ENCODE data around the gene SMIM29. TPM values are rescaled to one million over a fixed set of nuclear protein-coding genes. Genes with fewer than 3 reads are reported as not detected.

SMIM29 gene
- total RNA-seq, 2 experiments from 2014 or later, result 22.0 to 23.9 TPM

DNA sequence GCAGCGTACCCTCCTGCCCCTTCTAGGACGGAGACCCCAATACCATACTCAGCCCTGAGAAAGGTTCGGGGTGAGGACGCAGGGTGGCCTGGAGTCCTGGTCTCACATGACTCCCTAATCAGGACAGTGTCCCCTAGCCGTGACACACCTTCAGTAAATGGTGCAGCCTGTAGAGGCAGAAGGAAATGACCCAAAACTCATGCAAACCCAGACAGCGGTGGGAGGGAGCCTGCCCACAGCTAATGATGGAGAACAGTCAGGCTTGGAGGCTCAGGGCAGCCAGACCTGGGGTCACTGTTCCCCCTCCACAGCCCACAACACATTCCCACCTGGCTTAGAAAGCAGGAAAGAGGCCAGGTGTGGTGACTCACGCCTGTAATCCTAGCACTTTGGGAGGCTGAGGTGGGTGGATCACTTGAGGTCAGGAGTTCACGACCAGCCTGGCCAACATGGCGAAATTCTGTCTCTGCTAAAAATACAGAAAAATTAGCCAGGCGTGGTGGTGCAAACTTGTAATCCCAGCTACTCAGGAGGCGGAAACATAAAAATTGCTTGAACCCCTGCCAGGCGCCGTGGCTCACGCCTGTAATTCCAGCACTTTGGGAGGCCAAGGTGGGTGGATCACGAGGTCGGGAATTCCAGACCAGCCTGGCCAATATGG lies 20.9 kb downstream of the SMIM29 start:
- no peak for ATAC-seq (ENCODE audit: poor library complexity)
- ChIA-PET POLR2A (interaction anchor here (2.4 kb wide), 1 partner anchor 9 kb away, joined by 10 read pairs; the partner anchor contains the start of gene HMGA1), CTCF (no interaction called here)
- no peak for DNase-seq
- no peaks in the 10 kb centered on the region for H3K27me3 ChIP-seq (ENCODE audit: control insufficient read depth in 1 of 2, insufficient read depth in 2 of 2, low read length in 2 of 2)
- peaks cover 20% of the 10 kb centered on the region for H3K4me1 ChIP-seq (ENCODE audit: insufficient read depth, low read length)
- H3K9me3 ChIP-seq (ENCODE audit: control insufficient read depth in 1 of 2, insufficient read depth in 1 of 2, low read length in 2 of 2), result no peaks in the 10 kb centered on the region
- Mint-ChIP-seq H3K27me3 (no peaks in the 10 kb centered on the region), H3K9me3 (no peaks in the 10 kb centered on the region), H3K4me3 (no peak overlapping the region), H3K27ac (no peak overlapping the region), H3K36me3 (ENCODE audit: low read depth) (no peaks in the 10 kb centered on the region), H3K4me1 (ENCODE audit: low read depth) (peaks cover 6% of the 10 kb centered on the region)
- intact Hi-C loops (cut with DNase I, micrococcal nuclease), result no loop called here
- H3K4me3 ChIP-seq (ENCODE audit: low read length), result no peak overlapping the region
- no peak overlapping the region for H3K27ac ChIP-seq (ENCODE audit: low read depth in 1 of 2, low read length in 2 of 2)
- no peaks in the 10 kb centered on the region for H3K36me3 ChIP-seq (ENCODE audit: insufficient read depth, low read length)
- TF ChIP-seq, protein P1, sequence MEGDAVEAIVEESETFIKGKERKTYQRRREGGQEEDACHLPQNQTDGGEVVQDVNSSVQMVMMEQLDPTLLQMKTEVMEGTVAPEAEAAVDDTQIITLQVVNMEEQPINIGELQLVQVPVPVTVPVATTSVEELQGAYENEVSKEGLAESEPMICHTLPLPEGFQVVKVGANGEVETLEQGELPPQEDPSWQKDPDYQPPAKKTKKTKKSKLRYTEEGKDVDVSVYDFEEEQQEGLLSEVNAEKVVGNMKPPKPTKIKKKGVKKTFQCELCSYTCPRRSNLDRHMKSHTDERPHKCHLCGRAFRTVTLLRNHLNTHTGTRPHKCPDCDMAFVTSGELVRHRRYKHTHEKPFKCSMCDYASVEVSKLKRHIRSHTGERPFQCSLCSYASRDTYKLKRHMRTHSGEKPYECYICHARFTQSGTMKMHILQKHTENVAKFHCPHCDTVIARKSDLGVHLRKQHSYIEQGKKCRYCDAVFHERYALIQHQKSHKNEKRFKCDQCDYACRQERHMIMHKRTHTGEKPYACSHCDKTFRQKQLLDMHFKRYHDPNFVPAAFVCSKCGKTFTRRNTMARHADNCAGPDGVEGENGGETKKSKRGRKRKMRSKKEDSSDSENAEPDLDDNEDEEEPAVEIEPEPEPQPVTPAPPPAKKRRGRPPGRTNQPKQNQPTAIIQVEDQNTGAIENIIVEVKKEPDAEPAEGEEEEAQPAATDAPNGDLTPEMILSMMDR (IDR thresholded peaks at IDR 0.05), result no peak

DNA sequence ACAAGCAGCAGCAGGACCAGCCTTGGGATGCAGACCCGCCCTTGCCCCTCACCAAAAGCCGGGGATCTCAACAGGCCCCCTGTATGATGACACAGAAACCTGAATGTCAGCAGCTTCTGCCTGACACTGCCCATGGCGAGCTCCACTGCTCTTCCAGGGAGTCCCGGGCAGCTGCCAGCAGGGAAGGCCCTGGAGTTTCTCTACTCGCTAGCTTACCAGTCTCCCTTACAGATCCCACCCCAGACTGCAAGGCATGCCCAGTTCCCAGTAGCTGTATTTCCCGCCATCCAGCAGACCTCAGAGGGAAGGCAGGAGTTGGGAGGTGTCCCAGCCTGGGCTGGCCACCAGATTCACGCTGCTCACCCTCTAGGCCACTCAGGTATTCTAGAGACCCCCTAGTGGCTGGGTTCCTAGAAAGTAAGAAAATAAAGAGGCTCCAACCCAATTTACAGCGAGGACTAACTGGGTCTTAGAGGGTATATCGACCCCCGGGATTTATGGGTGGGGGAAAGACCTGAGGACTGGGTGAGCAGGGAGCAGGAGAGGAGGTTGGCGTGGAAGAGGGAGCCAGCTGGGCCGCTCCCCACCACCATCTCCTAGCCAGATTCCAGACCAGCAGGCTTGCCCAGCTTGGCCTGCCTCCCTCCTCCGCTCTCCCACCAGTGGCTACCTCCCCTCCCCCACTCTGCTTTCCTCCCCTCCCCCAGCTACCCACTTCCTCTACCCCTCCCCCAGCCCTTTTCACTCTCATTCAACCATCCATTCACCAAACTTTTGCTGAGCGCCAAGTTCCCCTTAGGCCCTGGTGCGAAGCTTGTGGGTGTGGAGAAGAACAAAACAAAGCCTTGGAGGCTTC lies 21.8 kb downstream of the SMIM29 start:
- Histone ChIP-seq H3K27me3 (ENCODE audit: control insufficient read depth in 1 of 2, insufficient read depth in 2 of 2, low read length in 2 of 2) (no peaks in the 10 kb centered on the region), H3K4me1 (ENCODE audit: insufficient read depth, low read length) (peaks cover 20% of the 10 kb centered on the region), H3K9me3 (ENCODE audit: control insufficient read depth in 1 of 2, insufficient read depth in 1 of 2, low read length in 2 of 2) (no peaks in the 10 kb centered on the region), H3K27ac (ENCODE audit: low read depth in 1 of 2, low read length in 2 of 2) (no peak overlapping the region), H3K4me3 (ENCODE audit: low read length) (no peak overlapping the region), H3K36me3 (ENCODE audit: insufficient read depth, low read length) (no peaks in the 10 kb centered on the region)
- intact Hi-C loops (cut with DNase I, micrococcal nuclease), result no loop called here
- Mint-ChIP-seq H3K36me3 (ENCODE audit: low read depth) (no peaks in the 10 kb centered on the region), H3K4me1 (ENCODE audit: low read depth) (peaks cover 6% of the 10 kb centered on the region), H3K4me3 (peak overlapping the region; percentile 54), H3K27ac (peak overlapping the region; percentile 73), H3K9me3 (no peaks in the 10 kb centered on the region), H3K27me3 (no peaks in the 10 kb centered on the region)
- ATAC-seq (ENCODE audit: poor library complexity) (no peak), DNase-seq (no peak)
- TF ChIP-seq, protein P1 (IDR thresholded peaks at IDR 0.05), result no peak
- CTCF ChIA-PET, result no interaction called here
- POLR2A ChIA-PET, result interaction anchor here (0.5 to 2.4 kb wide), 3 partner anchors 10 to 1246 kb away, joined by 6 to 10 read pairs (median 6); partner anchors contain the start of genes HMGA1 and SMIM29

DNA sequence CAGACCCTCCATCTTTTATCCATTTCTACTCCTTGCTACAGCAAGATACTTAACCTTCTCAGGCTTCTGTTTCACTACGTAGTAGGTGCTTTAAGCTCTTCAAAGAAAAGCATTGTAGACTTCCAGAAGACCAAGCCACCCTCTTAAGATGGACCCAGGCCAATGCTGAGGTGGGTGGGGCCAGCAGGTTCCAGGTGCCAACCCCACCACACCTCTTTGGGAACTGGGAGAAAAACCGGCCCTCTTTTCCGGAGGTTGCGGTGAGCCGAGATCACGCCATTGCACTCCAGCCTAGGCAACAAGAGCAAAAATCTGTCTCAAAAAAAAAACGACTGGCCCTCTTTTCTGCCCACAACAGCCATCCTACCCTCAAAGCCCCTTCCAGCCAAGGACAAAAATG lies 22.7 kb downstream of the SMIM29 start:
- TF ChIP-seq, protein P1 (IDR thresholded peaks at IDR 0.05), result no peak
- intact Hi-C loops (cut with DNase I, micrococcal nuclease), result no loop called here
- ChIA-PET POLR2A (interaction anchor here (0.5 to 2.4 kb wide), 4 partner anchors 11 to 1247 kb away, joined by 3 to 10 read pairs (median 6); partner anchors contain the start of genes HMGA1 and SMIM29), CTCF (interaction anchor here (1.3 kb wide), 1 partner anchor 30 kb away, joined by 3 read pairs; no protein-coding TSS in a partner anchor)
- H3K4me3 Mint-ChIP-seq, result no peak overlapping the region
- no peak overlapping the region for H3K4me3 ChIP-seq (ENCODE audit: low read length)
- ATAC-seq (ENCODE audit: poor library complexity) (no peak), DNase-seq (no peak)
- no peaks in the 10 kb centered on the region for H3K36me3 Mint-ChIP-seq (ENCODE audit: low read depth)
- no peaks in the 10 kb centered on the region for H3K36me3 ChIP-seq (ENCODE audit: insufficient read depth, low read length)
- H3K4me1 Mint-ChIP-seq (ENCODE audit: low read depth), result peaks cover 6% of the 10 kb centered on the region
- H3K9me3 Mint-ChIP-seq, result no peaks in the 10 kb centered on the region
- H3K27ac ChIP-seq (ENCODE audit: low read depth in 1 of 2, low read length in 2 of 2), result no peak overlapping the region
- H3K27ac Mint-ChIP-seq, result peak overlapping the region; percentile 75
- H3K27me3 ChIP-seq (ENCODE audit: control insufficient read depth in 1 of 2, insufficient read depth in 2 of 2, low read length in 2 of 2), result no peaks in the 10 kb centered on the region
- peaks cover 20% of the 10 kb centered on the region for H3K4me1 ChIP-seq (ENCODE audit: insufficient read depth, low read length)
- no peaks in the 10 kb centered on the region for H3K27me3 Mint-ChIP-seq
- H3K9me3 ChIP-seq (ENCODE audit: control insufficient read depth in 1 of 2, insufficient read depth in 1 of 2, low read length in 2 of 2), result no peaks in the 10 kb centered on the region

Measured in CD4-positive, alpha-beta T cell (primary cell).